GM19099 (cell line): Measurements from ENCODE around the gene ATP6V1C2.

Experiments used
- POLR2A ChIP-seq: IDR thresholded peaks from 3 replicates; pipeline ENCODE4 v1.6.1; 2011; ENCODE audit warnings: low read depth; ENCODE audit not compliant: insufficient read length; ENCODE audit errors: extremely low read depth

Gene ATP6V1C2

DNA sequence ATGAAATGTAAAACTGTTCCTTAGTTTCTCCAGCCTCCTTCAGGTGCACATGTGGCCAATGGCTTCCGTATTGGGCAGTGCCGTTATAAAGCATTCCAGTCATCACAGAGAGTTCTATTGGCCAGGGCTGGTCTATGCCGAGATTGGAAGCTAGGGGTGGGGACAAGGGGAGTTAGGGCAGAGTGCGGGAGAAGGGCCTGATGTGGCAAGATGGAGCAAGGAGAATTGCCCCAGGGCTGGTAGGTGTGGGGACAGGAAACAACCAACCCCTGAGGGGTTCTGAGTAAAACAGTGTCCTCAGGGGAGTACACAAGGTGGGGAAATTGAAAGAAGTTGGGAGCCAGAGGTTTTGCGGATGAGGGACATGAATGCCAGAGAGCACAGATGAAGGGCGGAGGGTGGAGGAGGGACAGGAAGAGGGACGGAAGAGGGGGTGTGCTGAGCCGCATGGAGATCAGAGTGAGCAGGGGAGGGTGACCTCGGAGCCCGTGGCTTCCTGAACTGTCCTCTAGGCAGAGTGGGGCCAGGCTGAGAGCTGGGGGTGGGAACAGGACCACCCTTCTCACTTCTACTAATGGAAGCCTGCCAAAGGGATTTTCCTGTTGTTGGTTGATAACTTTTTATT lies 9.1 kb upstream of the ATP6V1C2 start:
- no peak for TF ChIP-seq POLR2A

DNA sequence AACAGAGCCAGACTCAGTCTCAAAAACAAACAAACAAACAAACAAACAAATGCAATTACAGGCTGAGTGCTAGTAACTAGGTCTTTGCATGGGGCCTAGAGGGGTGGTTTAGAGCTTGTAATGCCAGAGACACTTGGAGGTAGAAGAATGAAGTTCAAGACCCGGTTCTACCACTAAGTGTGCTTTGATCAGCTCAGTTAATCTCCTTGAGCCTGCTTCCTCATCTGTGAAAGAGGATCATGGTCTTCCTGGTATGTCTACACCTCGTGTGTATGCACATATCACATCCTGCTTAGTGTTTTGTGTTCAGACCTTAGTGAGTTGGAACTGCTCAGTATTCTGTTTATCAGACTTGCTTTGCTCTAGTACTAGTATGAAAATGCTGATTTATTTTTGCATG lies 4.8 kb upstream of the ATP6V1C2 start:
- no peak for TF ChIP-seq POLR2A

DNA sequence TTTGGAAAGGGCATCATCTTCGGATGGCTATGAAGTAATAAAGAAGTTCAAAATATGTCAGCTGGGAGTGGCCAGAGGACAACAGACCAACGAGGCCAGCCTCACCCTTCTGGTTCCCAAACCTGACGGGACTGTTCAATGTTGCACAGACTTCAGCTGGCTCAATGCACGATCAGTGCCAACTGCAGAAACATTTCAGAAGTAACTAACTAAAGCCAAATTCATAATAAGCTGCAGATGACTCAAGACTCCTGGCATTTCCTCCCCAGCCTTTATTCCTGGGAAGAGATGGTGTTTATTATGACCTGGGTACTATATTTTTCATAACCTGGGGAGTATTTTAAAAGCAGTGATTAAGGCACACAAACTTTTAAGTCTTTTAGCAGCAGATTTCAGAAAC lies 3.8 kb upstream of the ATP6V1C2 start:
- no peak for TF ChIP-seq POLR2A

DNA sequence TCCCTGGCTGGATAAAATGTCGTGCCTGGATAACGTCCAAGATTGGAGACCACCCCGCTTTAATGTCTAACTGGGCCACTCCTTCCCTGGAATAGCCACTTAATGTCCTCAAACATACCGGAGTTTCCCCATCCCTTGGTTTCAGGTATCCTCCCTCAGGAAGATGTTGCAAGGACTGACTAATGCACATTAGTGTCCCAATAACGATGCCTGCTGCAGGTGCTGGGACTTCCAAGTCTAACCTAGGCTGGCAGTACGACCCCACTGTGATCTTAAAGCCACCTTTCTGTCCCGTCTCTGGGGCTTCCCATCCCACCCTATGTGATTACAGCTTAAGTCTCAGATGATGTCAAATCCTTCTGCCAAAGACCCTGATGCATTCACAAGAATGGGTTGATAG lies 1.1 kb upstream of the ATP6V1C2 start:
- no peak for TF ChIP-seq POLR2A

DNA sequence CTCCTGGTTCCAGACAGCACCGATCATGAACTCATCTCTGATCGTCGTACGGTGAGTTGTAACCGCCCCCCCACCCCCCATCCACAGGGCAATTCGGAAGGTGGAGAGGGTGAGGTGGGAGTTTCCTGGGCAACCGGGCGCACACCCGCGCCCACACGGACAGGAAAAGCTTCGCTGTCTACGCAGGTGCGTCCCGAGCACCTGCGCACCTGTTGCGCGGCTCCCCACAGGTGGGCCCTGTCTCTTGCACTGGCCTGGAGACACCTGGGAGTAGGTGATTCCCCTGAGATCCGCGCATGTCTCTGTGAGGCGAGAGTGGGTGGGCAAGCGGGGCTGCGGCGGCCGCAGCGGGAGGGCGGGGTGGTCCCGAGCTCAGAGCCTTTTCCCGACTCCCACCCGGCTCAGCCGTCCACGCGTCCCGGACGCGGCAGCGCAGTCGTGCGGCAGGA lies 459 bp upstream of the ATP6V1C2 start:
- TF ChIP-seq POLR2A, result no peak

DNA sequence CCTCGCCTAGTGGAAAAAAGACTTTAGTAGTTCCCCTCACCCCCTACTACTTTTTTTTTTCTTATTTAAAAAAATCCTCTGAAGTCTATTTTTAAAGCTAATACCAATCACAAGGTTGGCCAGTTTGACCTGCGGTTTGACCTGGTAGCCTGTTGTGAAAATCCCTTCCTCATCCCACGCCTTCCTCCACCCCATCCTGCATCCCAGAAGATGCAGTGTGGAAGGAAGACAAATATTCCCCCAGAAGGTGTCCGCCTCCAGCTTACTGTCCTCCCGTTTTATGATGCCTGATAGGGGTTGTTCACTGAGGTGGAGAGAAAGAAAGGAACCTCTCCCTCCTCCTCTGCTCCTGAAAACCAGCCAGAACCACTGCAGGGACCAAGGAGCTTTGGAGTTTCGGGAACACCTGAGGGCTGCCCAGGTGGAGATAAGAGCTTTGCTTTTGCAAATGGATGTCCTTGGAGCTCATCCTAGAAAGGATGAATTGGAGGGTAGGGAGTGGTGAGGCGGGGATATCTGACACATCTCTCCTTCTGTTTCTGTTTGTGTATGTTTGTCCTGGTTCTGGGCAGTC lies 909 bp downstream of the ATP6V1C2 start:
- TF ChIP-seq POLR2A, result no peak

DNA sequence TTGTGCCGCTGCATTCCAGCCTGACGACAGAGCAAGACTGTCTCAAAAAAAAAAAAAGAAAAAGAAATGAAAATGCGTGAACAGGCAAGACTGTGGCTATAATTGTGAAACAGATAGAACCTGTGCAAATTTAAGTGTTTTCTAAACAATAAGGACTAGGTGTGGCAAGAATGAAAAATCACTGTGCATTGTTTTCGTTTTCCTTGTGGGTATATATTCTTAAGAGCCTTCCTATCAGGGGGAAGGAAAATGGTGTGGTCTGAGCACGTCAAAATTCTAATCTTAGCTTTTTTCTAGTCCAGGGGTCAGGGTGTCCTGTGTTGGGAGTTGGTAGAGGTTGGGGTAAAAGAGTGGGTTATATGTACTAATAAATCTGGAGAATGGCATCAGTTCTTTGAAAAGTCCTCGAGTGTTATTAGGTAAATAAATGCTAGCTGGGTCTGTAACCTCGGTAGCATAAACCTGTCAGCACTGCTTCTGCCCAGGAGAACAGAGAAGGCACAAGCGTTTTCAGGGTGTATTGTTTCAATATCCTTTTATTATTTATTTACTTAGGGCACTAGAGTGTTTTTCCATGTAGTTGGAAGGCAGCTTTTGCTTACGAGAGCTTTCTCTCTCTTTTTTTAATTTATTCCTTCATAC lies 11.6 kb downstream of the ATP6V1C2 start:
- no peak for TF ChIP-seq POLR2A

DNA sequence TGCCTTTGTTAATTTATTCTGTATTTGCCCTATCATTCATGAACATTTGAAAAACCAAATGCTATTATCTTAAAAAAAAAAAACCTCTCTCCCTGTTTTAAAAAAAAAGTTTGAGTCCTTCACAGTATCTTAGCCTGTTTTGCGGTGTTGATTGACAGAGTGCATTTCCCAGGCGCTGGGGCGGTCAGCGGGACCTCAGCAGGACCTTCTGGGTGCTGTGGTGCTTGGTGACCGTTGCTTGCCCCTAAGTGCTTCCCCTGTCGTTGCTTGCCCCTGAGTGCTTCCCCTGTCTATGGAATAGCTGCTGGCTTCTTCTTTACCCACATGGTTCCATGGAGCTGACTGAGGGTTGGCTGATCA lies 12.1 kb downstream of the ATP6V1C2 start:
- TF ChIP-seq POLR2A, result no peak

DNA sequence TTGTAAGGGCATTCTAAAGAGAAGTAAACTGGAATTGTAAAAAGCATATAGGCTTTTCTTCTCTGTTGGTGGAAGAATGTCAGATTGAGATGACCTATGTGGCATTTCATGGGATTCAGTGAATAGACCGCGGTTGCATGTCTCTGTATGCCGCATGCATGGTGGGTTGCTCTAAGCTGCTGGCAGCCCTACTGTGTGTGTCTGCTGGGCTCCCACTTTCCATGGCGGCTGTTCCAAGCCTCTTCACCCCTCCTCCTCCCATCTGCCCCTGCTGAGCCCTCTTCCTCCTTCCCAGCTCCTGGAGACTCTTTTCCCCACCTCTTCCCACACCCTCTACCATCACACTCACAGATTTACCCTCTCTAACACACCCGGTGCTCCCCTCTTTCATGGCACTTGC lies 12.6 kb downstream of the ATP6V1C2 start:
- TF ChIP-seq POLR2A, result no peak

DNA sequence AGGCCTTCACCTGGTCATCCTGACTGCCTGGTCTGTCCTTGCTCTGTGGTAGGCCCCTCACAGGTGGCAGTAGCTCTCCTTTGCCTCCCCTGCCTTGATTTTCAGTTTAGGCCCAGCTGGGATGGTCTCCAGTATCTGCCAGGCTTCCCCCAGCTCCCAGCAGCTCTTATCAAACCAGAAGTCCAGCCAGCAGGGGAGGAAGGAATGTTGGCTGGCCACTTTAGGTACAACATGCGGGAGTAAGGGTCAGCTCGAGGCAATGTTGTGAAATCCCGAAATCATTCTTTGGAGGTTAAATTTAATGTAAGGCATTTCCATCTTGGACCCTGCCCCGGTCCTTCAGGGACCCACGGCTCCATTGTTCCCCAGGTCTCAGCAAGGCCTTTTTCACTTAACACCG lies 16.8 kb downstream of the ATP6V1C2 start:
- TF ChIP-seq POLR2A, result no peak

DNA sequence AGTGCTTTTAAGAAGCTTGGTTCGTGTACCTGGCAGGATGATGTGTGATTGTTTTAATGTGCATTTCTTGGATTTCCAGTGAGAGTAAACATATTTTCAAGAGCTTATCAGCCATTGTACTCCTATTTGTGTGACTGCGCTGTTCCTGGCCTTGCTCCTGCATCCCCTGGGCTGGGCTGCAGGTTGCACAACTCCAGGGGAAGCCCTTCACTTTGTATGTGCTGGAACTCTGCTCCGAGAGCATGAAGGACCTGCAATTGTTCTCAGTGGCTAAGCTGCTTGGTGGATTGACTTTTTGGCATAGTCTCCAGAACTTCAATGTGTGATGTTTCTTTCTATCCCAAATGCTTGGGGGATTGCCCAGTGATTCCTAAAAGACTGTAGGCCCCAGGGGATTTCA lies 18.8 kb downstream of the ATP6V1C2 start:
- no peak for TF ChIP-seq POLR2A

DNA sequence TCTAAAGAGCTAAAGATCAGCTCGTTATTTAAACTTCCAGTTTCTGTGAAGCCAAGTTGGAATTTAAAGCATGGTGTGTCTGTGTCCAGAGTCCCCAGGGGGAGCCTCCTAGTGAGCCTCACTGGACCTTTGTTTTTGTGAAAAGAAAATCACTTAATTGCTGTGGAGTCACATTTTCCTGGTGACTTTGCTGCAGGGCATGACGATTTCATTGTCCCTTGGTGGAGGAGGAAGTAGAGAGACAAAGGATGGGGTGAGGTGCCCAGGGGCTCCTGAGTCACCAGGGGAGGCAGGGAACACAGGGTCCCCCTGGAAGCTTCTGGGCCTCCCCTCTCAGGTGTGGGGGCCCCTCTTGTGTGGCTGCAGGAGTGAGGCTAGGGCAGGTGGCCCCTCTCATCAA lies 19.7 kb downstream of the ATP6V1C2 start:
- no peak for TF ChIP-seq POLR2A

DNA sequence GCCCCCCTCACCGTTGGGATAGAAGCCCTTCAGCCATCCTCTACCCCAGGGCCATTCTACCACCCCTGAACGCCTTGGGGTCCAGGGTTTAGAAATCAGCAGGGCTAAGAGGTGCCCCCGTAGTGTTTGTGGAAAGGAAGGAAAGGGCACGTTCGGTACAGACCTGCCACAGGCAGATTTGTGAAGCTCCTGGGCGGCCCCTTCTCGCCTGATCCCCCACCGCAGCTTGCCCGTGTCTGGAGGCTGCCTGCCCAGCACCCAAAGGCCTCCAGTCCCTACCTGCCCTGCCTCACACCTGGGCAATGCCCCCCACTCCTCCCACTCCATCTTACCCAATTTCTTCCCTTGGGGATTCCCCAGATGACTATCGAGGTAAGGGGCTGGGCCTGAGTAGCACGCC lies 21.2 kb downstream of the ATP6V1C2 start:
- TF ChIP-seq POLR2A, result no peak

DNA sequence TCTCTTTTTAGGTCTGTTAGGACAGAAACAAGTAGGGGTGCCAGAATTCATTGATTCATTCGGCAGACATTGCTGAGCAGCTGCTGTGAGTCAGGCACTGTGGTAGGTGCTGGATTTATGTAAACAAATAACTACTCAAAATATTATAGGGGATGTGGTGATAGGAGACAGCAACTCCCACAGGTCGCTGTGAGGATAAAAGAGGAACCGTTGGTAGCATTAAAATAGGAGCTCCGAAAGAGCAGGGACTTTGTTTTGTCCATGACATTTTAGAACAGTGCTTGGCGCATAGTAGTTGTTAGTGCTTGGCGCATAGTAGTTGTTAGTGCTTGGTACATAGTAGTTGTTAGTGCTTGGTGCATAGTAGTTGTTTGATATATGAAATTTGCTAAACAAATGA lies 29.2 kb downstream of the ATP6V1C2 start:
- TF ChIP-seq POLR2A, result no peak

DNA sequence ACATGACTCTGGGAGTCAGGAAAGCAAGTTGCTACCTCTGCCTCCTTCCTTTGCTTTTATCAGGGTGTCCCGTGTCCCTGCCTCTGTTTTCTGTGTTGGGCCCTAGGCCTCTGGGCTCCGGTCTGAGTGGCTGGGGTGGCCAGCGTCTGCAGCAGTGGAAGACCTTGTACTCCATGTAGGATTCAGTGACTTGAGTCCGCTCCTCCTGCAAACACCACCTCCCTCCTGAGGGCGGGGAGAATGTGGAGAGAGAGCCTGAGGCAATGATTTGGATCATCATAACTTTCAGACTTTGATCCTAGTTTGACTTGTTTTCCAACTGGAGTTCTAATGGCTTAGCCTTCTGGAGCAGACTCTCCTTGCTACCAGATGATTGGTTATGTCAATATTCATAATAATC lies 30.8 kb downstream of the ATP6V1C2 start:
- no peak for TF ChIP-seq POLR2A

DNA sequence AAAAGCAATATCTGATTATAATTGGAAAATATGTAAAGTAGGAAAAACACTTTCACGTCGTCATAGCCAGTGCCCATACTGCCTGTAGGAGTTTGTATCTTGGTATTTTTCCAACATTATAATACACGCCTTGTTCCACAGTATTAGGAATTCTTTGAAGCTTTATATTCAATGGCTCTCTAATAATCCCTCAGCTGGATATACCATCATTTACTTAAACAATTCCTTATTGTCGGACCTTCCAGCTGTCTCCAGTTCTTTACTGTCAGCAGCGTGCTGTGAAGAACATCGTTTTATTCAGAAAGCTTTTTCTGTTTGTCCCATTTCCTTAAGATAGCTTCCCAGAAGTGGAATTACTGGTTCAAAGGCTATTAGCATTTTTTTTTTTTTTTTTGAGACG lies 31.7 kb downstream of the ATP6V1C2 start:
- TF ChIP-seq POLR2A, result no peak
